ENCODE measurements around the gene ANKS6. TPM values are rescaled to one million over a fixed set of nuclear protein-coding genes. Genes with fewer than 3 reads are reported as not detected.

Gene ANKS6
- total and polyA plus RNA-seq, 4 donors, result 8.0 to 31.3 (median 19.8) TPM

DNA sequence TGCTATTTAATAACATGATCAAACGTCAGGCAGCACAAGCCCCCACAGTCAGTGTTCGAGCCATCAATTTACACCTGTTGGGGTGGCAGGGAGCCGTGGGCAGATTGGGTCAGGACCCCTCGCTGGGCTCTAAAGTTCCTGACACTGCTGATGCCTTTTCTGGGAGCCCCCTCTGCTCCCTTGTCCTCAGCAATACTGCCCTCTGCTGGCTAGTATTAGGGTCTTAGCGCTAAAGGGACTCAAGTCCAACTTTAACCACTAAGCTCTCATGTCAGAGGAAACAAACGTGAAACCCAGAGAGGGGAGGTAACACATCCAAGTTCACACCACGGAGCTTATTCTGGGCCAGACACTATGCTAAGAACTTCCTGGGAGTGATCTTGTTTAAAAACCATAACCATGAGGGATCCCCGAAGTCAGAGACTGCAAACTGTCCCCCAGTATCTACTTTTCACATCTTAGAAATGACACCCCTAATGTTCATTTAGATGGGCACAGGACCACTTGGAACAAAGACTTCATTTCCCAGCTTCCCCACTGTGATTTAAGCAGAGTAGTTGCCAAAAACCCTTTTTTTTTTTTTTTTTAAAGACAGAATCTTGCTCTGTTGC is 20.4 kb downstream of the ANKS6 start:
- H3K36me3 ChIP-seq (ENCODE audit: control insufficient read depth, insufficient read depth, low read length), result peaks cover 56% of the 10 kb centered on the region
- peaks cover 9% of the 10 kb centered on the region for H3K4me1 ChIP-seq (ENCODE audit: control insufficient read depth, insufficient read depth, low read length)
- H3K4me3 ChIP-seq (ENCODE audit: low read depth, low read length), result no peak overlapping the region
- WGBS (ENCODE audit: insufficient coverage), result 27% methylated on average over 7 of the region's 8 CpGs
- no peak overlapping the region for H3K27ac ChIP-seq (ENCODE audit: low read depth, low read length)
- DNase-seq (ENCODE audit: low read depth in 4 of 6, low spot score in 6 of 6), result peak in 5 of 6 donors; percentile 62 to 94 (median 71)
- no peaks in the 10 kb centered on the region for H3K27me3 ChIP-seq (ENCODE audit: control insufficient read depth, insufficient read depth, low read length)
- no peaks in the 10 kb centered on the region for H3K9me3 ChIP-seq (ENCODE audit: control insufficient read depth, insufficient read depth, low read length)

DNA sequence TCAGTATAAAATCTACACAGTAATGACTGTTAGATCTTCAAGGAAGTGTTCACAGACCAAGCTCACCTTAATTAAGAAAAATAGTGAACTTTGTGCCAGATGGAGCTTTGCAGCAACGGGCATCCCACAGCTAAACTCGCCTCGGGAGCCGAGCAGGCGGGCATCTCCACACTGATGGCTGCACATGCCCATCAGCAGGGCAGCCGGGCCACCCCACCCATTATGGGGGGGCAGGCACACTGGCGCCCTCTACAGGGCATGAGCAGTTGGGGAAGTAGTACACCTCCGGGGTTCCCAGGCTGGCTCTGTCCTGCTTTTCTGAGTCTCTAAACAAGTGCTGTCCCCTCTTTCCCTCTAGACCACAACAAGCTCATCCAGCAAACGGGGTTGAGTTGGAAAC is 21.6 kb downstream of the ANKS6 start:
- H3K4me3 ChIP-seq (ENCODE audit: low read depth, low read length), result no peak overlapping the region
- 86% methylated on average over 7 of the region's 9 CpGs for WGBS (ENCODE audit: insufficient coverage)
- no peaks in the 10 kb centered on the region for H3K9me3 ChIP-seq (ENCODE audit: control insufficient read depth, insufficient read depth, low read length)
- H3K36me3 ChIP-seq (ENCODE audit: control insufficient read depth, insufficient read depth, low read length), result peaks cover 56% of the 10 kb centered on the region
- peaks cover 9% of the 10 kb centered on the region for H3K4me1 ChIP-seq (ENCODE audit: control insufficient read depth, insufficient read depth, low read length)
- DNase-seq (ENCODE audit: low read depth in 4 of 6, low spot score in 6 of 6), result no peak
- H3K27me3 ChIP-seq (ENCODE audit: control insufficient read depth, insufficient read depth, low read length), result no peaks in the 10 kb centered on the region
- H3K27ac ChIP-seq (ENCODE audit: low read depth, low read length), result no peak overlapping the region

DNA sequence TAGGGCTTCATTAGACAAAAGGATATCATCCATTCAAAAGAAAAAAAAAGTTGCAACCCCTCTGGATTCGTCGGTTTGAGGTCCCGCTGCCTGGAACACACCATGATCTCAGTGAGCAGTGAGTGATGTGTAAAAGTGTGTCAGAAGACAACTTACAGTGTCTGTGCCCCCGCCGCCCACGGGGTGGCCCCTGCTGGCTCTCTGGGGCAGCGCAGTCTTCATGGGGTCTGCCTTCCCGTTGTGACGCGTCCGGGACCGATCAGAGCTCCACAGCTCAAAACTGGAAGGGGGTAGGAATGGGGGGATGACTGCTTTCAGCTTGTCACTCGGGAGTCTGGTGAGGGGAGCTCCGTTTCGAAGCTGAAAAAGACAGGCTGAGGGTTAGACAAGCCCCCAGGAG is 22.6 kb downstream of the ANKS6 start:
- WGBS (ENCODE audit: insufficient coverage), result 94% methylated on average over 12 of the region's 15 CpGs
- Histone ChIP-seq H3K4me3 (ENCODE audit: low read depth, low read length) (no peak overlapping the region), H3K27ac (ENCODE audit: low read depth, low read length) (no peak overlapping the region), H3K4me1 (ENCODE audit: control insufficient read depth, insufficient read depth, low read length) (peaks cover 4% of the 10 kb centered on the region), H3K36me3 (ENCODE audit: control insufficient read depth, insufficient read depth, low read length) (peaks cover 55% of the 10 kb centered on the region), H3K27me3 (ENCODE audit: control insufficient read depth, insufficient read depth, low read length) (no peaks in the 10 kb centered on the region), H3K9me3 (ENCODE audit: control insufficient read depth, insufficient read depth, low read length) (no peaks in the 10 kb centered on the region)
- DNase-seq (ENCODE audit: low read depth in 4 of 6, low spot score in 6 of 6), result no peak

DNA sequence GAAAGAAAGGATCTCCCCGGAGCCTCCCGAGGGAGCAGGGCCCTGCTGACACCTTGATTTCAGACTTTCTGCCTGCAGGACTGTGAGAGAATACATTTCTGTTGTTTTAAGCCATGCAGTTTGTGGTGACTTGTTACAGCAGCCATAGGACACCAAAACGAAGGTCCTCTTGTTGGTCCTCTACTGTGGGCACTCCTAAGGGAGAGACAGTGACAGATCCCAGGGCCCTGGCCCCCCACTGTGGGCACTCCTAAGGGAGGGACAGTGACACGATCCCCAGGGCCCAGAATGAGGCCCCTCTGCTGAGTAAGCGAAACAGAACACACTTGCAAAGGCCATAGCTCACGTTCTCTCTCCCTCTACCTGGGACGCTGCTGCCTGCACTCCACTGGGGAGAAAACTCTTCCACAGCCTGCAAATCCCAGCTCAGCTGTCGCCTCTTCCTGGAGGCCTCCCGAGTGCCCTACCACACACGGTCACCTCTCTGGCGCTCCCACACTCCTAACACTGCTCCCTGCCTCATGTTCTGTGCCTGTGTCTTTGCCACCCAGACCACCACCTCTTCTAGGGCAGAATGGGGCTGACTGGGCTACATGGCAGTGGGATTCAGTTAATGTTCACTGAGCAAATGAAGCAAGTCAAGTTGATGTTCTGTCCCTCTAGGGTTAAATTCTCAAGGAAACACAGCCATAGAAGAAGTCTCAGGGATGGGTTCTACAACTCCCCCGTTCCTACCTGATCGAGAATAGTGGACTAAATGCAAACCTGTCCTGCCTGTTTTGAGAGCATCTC is 23.8 kb downstream of the ANKS6 start:
- H3K27ac ChIP-seq (ENCODE audit: low read depth, low read length), result no peak overlapping the region
- 90% methylated on average over 10 of the region's 13 CpGs for WGBS (ENCODE audit: insufficient coverage)
- no peaks in the 10 kb centered on the region for H3K9me3 ChIP-seq (ENCODE audit: control insufficient read depth, insufficient read depth, low read length)
- no peaks in the 10 kb centered on the region for H3K27me3 ChIP-seq (ENCODE audit: control insufficient read depth, insufficient read depth, low read length)
- H3K4me3 ChIP-seq (ENCODE audit: low read depth, low read length), result no peak overlapping the region
- peaks cover 60% of the 10 kb centered on the region for H3K36me3 ChIP-seq (ENCODE audit: control insufficient read depth, insufficient read depth, low read length)
- no peaks in the 10 kb centered on the region for H3K4me1 ChIP-seq (ENCODE audit: control insufficient read depth, insufficient read depth, low read length)
- DNase-seq (ENCODE audit: low read depth in 4 of 6, low spot score in 6 of 6), result no peak

DNA sequence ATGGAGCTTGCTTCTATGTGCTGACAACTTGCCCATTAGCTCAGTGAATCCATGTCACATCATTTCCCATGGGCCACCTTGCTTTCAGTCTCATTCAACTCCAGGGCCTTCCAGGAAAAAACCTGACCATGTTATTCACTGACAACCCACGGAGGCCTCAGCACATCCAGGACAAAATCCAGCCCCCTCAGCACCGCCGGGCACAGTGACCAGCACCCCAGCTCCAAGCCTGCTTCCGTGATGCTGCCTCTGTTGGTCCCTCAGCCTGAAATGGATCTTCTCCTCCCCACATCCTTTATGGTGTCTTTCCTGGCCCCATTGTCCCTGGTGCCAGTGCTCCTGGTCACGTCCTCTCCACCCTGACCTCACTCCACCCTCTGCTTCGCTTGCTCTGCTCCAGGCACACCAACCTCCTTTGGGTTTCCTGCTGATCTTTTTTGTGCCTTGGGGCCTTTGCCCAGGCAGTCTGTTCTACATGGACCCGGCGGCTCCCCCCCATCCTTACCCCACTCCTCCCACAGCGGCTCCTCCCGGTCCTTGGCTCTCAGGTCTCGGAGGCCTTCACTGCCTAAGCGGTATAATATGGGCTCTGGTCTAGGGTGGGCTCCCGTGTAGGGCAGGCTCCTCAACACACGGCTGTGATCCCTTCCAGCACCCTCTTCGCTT is 25.0 kb downstream of the ANKS6 start:
- Histone ChIP-seq H3K27ac (ENCODE audit: low read depth, low read length) (no peak overlapping the region), H3K36me3 (ENCODE audit: control insufficient read depth, insufficient read depth, low read length) (peaks cover 66% of the 10 kb centered on the region), H3K27me3 (ENCODE audit: control insufficient read depth, insufficient read depth, low read length) (no peaks in the 10 kb centered on the region), H3K4me1 (ENCODE audit: control insufficient read depth, insufficient read depth, low read length) (no peaks in the 10 kb centered on the region), H3K9me3 (ENCODE audit: control insufficient read depth, insufficient read depth, low read length) (no peaks in the 10 kb centered on the region), H3K4me3 (ENCODE audit: low read depth, low read length) (no peak overlapping the region)
- WGBS (ENCODE audit: insufficient coverage), result 97% methylated on average over 10 of the region's 15 CpGs
- no peak for DNase-seq (ENCODE audit: low read depth in 4 of 6, low spot score in 6 of 6)

DNA sequence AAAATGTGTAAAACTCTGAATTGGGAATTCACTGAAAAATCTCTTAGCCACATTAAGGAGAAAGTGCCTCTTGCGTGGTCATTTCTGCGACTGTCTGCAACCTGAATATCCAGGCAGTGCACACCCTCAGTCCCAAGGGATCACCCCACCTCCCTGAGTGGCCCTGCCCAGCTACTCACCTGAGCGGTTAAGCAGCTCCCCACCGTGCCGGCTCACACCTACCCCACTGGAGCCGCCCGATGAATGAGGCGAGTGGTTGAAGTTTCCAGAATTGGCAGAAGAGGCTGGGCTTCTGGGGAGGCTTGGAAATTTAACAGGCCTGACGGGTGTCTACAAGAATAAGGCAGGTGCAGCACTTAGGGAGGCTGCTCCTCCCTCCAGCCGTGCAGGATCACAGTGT is 25.6 kb downstream of the ANKS6 start:
- Histone ChIP-seq H3K36me3 (ENCODE audit: control insufficient read depth, insufficient read depth, low read length) (peaks cover 65% of the 10 kb centered on the region), H3K9me3 (ENCODE audit: control insufficient read depth, insufficient read depth, low read length) (no peaks in the 10 kb centered on the region), H3K4me1 (ENCODE audit: control insufficient read depth, insufficient read depth, low read length) (no peaks in the 10 kb centered on the region), H3K4me3 (ENCODE audit: low read depth, low read length) (no peak overlapping the region), H3K27me3 (ENCODE audit: control insufficient read depth, insufficient read depth, low read length) (no peaks in the 10 kb centered on the region), H3K27ac (ENCODE audit: low read depth, low read length) (no peak overlapping the region)
- 94% methylated on average over 5 of the region's 10 CpGs for WGBS (ENCODE audit: insufficient coverage)
- no peak for DNase-seq (ENCODE audit: low read depth in 4 of 6, low spot score in 6 of 6)

DNA sequence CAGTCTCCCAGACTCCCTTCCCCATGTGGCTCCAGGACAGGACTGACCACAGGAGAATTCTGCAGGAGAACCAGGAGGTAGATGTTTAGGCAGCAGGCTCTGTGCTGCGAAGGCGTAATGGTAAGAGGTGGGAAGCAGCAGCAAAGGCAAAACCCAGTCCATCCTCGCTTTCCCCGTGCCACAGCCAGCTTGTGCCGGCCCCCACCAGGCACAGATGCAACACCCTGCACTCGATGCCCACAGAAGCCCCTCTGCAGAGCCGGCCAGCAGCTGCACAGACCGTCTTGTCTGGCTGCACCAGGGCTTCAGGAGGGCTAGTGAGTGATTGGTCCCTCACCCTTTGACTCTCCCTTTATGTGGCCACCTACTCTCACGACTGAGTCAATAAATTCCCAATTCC is 28.0 kb downstream of the ANKS6 start:
- DNase-seq (ENCODE audit: low read depth in 4 of 6, low spot score in 6 of 6), result no peak
- peaks cover 4% of the 10 kb centered on the region for H3K9me3 ChIP-seq (ENCODE audit: control insufficient read depth, insufficient read depth, low read length)
- H3K4me3 ChIP-seq (ENCODE audit: low read depth, low read length), result no peak overlapping the region
- peaks cover 51% of the 10 kb centered on the region for H3K36me3 ChIP-seq (ENCODE audit: control insufficient read depth, insufficient read depth, low read length)
- H3K27me3 ChIP-seq (ENCODE audit: control insufficient read depth, insufficient read depth, low read length), result no peaks in the 10 kb centered on the region
- H3K4me1 ChIP-seq (ENCODE audit: control insufficient read depth, insufficient read depth, low read length), result no peaks in the 10 kb centered on the region
- 93% methylated on average over 9 of the region's 9 CpGs for WGBS (ENCODE audit: insufficient coverage)
- no peak overlapping the region for H3K27ac ChIP-seq (ENCODE audit: low read depth, low read length)

DNA sequence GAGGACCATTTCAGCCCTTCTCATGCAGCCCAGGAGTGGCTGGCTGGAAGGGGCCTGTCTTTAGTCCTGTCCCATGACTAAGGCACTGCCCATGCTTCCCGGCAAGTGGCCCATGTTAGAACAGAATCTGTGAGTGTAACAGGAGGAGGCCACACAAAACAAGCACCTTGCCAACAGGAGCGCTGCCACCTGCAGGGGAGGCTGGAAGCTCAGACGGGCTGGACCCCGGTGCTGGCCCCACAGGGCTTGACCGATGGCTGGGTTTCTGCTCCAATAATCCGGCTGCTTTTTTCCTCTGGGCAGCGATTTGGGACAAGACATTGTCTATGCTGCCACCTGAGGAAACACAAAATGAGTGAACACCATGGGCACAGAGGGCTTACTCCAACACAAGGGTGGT is 28.4 kb downstream of the ANKS6 start:
- Histone ChIP-seq H3K4me1 (ENCODE audit: control insufficient read depth, insufficient read depth, low read length) (no peaks in the 10 kb centered on the region), H3K9me3 (ENCODE audit: control insufficient read depth, insufficient read depth, low read length) (peaks cover 4% of the 10 kb centered on the region), H3K27ac (ENCODE audit: low read depth, low read length) (no peak overlapping the region), H3K36me3 (ENCODE audit: control insufficient read depth, insufficient read depth, low read length) (peaks cover 47% of the 10 kb centered on the region), H3K4me3 (ENCODE audit: low read depth, low read length) (no peak overlapping the region), H3K27me3 (ENCODE audit: control insufficient read depth, insufficient read depth, low read length) (no peaks in the 10 kb centered on the region)
- WGBS (ENCODE audit: insufficient coverage), result 94% methylated on average over 7 of the region's 7 CpGs
- no peak for DNase-seq (ENCODE audit: low read depth in 4 of 6, low spot score in 6 of 6)

DNA sequence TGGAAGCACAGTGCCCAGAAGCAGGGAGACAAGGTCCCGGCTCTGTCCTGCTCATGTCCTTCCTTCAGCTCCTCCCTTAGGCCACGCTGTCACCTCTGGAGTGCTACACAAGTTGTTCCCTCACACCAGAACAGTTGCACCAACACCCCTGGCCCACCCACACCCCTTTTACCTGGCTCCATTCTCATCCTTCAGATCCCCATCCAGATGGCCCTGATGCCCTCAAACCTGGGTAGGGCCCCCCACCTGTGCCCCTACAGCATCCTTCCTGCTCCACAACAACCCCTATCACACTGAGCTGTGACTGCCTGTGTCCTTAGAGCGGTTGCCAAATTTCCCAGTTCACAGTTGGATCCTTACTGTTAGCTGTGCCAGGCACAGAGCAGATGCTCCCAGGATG is 29.2 kb downstream of the ANKS6 start:
- Histone ChIP-seq H3K4me1 (ENCODE audit: control insufficient read depth, insufficient read depth, low read length) (no peaks in the 10 kb centered on the region), H3K27me3 (ENCODE audit: control insufficient read depth, insufficient read depth, low read length) (no peaks in the 10 kb centered on the region), H3K36me3 (ENCODE audit: control insufficient read depth, insufficient read depth, low read length) (peaks cover 40% of the 10 kb centered on the region), H3K27ac (ENCODE audit: low read depth, low read length) (no peak overlapping the region), H3K9me3 (ENCODE audit: control insufficient read depth, insufficient read depth, low read length) (peaks cover 4% of the 10 kb centered on the region), H3K4me3 (ENCODE audit: low read depth, low read length) (no peak overlapping the region)
- no peak for DNase-seq (ENCODE audit: low read depth in 4 of 6, low spot score in 6 of 6)
- WGBS (ENCODE audit: insufficient coverage), result 87% methylated on average over 2 of the region's 3 CpGs

Measured in spinal cord (tissue), 10 donors.